Mesenchymal stem cell (in vitro differentiated cells and primary cell): Measurements from ENCODE around the gene CPD.

Experiments
- DNase-seq: peaks from one replicate; pipeline ENCODE4 v3.0.0-alpha.2; 2013
- H2AFZ ChIP-seq: one replicate; pipeline ENCODE4 v1.6.1; 2013; ENCODE audit warnings: low read depth, mild to moderate bottlenecking, control low read depth, inconsistent platforms, low read length, moderate library complexity
- H2AK5ac ChIP-seq: 2 replicates; pipeline ENCODE4 v1.6.1; 2013; ENCODE audit warnings: low read length, moderate library complexity, mild to moderate bottlenecking, inconsistent platforms; ENCODE audit not compliant: severe bottlenecking
- H2BK120ac ChIP-seq: one replicate; pipeline ENCODE4 v1.6.1; 2013; ENCODE audit warnings: low read depth, mild to moderate bottlenecking, inconsistent platforms, low read length, moderate library complexity
- H2BK12ac ChIP-seq, 2 experiments: one replicate each; pipeline ENCODE4 v1.6.1; 2013; ENCODE audit warnings: inconsistent platforms in 2 of 2, low read length in 2 of 2, mild to moderate bottlenecking in 2 of 2, moderate library complexity in 2 of 2, control low read depth in 1 of 2
- H2BK15ac ChIP-seq: one replicate; pipeline ENCODE4 v1.6.1; 2013; ENCODE audit warnings: mild to moderate bottlenecking, low read depth, inconsistent platforms; ENCODE audit not compliant: poor library complexity, severe bottlenecking
- H2BK5ac ChIP-seq: 2 replicates; pipeline ENCODE4 v1.6.1; 2013; ENCODE audit warnings: low read depth, mild to moderate bottlenecking, low read length, control low read depth, inconsistent platforms; ENCODE audit not compliant: poor library complexity, severe bottlenecking
- H3K14ac ChIP-seq, 2 experiments: one replicate each; pipeline ENCODE4 v1.6.1; 2013; ENCODE audit warnings: inconsistent platforms in 2 of 2, low read length in 2 of 2, control low read depth in 1 of 2, mild to moderate bottlenecking in 1 of 2, moderate library complexity in 1 of 2
- H3K18ac ChIP-seq, 2 experiments: one replicate each; pipeline ENCODE4 v1.6.1; 2013; ENCODE audit warnings: inconsistent platforms in 2 of 2, low read length in 2 of 2, control low read depth in 1 of 2, low read depth in 1 of 2, mild to moderate bottlenecking in 1 of 2
- H3K23ac ChIP-seq, 2 experiments: one replicate each; pipeline ENCODE4 v1.6.1; 2013; ENCODE audit warnings: inconsistent platforms in 2 of 2, low read length in 2 of 2, mild to moderate bottlenecking in 2 of 2, moderate library complexity in 2 of 2, control low read depth in 1 of 2
- H3K27ac ChIP-seq: 2 replicates; pipeline ENCODE4 v1.5.1; 2013; ENCODE audit warnings: mild to moderate bottlenecking, moderate library complexity, low read length, control low read depth, inconsistent platforms; ENCODE audit not compliant: poor library complexity, severe bottlenecking
- H3K27me3 ChIP-seq, 2 experiments: 2 replicates each; pipeline versions ENCODE4 v1.6.1 to v1.7.0; 2013; ENCODE audit warnings: low read length in 2 of 2, mild to moderate bottlenecking in 2 of 2, moderate library complexity in 2 of 2, control low read depth in 1 of 2, inconsistent platforms in 1 of 2; ENCODE audit not compliant: control insufficient read depth in 1 of 2, insufficient read depth in 1 of 2
- H3K36me3 ChIP-seq, 2 experiments: 2 replicates each; pipeline versions ENCODE4 v1.6.1 to v1.7.0; 2013; ENCODE audit warnings: low read length in 2 of 2, control low read depth in 1 of 2, inconsistent platforms in 1 of 2, low read depth in 1 of 2, mild to moderate bottlenecking in 1 of 2; ENCODE audit not compliant: insufficient read depth in 2 of 2, control insufficient read depth in 1 of 2
- H3K4ac ChIP-seq, 2 experiments: one replicate each; pipeline ENCODE4 v1.6.1; 2013; ENCODE audit warnings: inconsistent platforms in 2 of 2, low read length in 2 of 2, mild to moderate bottlenecking in 2 of 2, moderate library complexity in 2 of 2, control low read depth in 1 of 2, low read depth in 1 of 2
- H3K4me1 ChIP-seq: 2 replicates; pipeline ENCODE4 v1.6.1; 2013; ENCODE audit warnings: low read depth, low read length, control low read depth; ENCODE audit not compliant: control insufficient read depth, insufficient read depth
- H3K4me2 ChIP-seq: 2 replicates; pipeline ENCODE4 v1.6.1; 2013; ENCODE audit warnings: low read length, mild to moderate bottlenecking, inconsistent platforms; ENCODE audit not compliant: poor library complexity, severe bottlenecking
- H3K4me3 ChIP-seq, 2 experiments: 2 replicates each; pipeline versions ENCODE4 v1.5.1 to v1.7.0; 2013; ENCODE audit warnings: low read length in 2 of 2, mild to moderate bottlenecking in 2 of 2, control low read depth in 1 of 2, low read depth in 1 of 2; ENCODE audit not compliant: insufficient read depth in 1 of 2
- H3K79me1 ChIP-seq: replicated peaks from 2 replicates; pipeline ENCODE4 v1.6.1; 2013; ENCODE audit warnings: mild to moderate bottlenecking, control low read depth, low read length, inconsistent platforms; ENCODE audit not compliant: poor library complexity, severe bottlenecking
- H3K9ac ChIP-seq: 2 replicates; pipeline ENCODE4 v1.7.0; 2013; ENCODE audit warnings: mild to moderate bottlenecking, low read length, moderate library complexity
- H3K9me3 ChIP-seq: 2 replicates; pipeline ENCODE4 v1.7.0; 2013; ENCODE audit warnings: mild to moderate bottlenecking, low read length; ENCODE audit not compliant: control insufficient read depth
- H4K8ac ChIP-seq: one replicate; pipeline ENCODE4 v1.6.1; 2013; ENCODE audit warnings: inconsistent platforms, mild to moderate bottlenecking, low read length, moderate library complexity
- H4K91ac ChIP-seq: one replicate; pipeline ENCODE4 v1.6.1; 2013; ENCODE audit warnings: mild to moderate bottlenecking, low read length, inconsistent platforms
- WGBS: methylation state at CpG from one replicate; pipeline ENCODE4 v1.1.7; 2013; ENCODE audit warnings: mixed read lengths; 5-methylcytosine and 5-hydroxymethylcytosine counted together

The CPD gene

GRCh38 chr17:30421592-30421991, 42.9 kb downstream of the CPD start:
- Histone ChIP-seq H2AK5ac (no peak overlapping the region), H3K4me3 (no peak overlapping the region), H3K36me3 (peaks cover 0 to 48% of the 10 kb centered on the region in 2 experiments), H3K27ac (no peak overlapping the region), H3K23ac (no peak overlapping the region), H4K91ac (no peak overlapping the region), H3K14ac (no peak overlapping the region), H4K8ac (no peak overlapping the region), H3K4me2 (no peak overlapping the region), H3K9me3 (no peaks in the 10 kb centered on the region), H3K18ac (no peak overlapping the region), H3K4me1 (no peaks in the 10 kb centered on the region), H2AFZ (no peak overlapping the region), H2BK5ac (no peak overlapping the region), H2BK120ac (no peak overlapping the region), H3K4ac (no peak overlapping the region), H3K79me1 (peaks cover 10% of the 10 kb centered on the region), H3K27me3 (no peaks in the 10 kb centered on the region), H2BK12ac (no peak overlapping the region), H2BK15ac (no peak overlapping the region), H3K9ac (no peak overlapping the region)
- WGBS, result 100% methylated on average over 3 of the region's 4 CpGs
- DNase-seq, result no peak

GRCh38 chr17:30422171-30422570, 43.4 kb downstream of the CPD start:
- H3K27me3 ChIP-seq, result no peaks in the 10 kb centered on the region
- peaks cover 0 to 49% of the 10 kb centered on the region in 2 experiments for H3K36me3 ChIP-seq
- no peaks in the 10 kb centered on the region for H3K4me1 ChIP-seq
- DNase-seq, result no peak
- H3K4me3 ChIP-seq, result no peak overlapping the region
- no peak overlapping the region for H3K9ac ChIP-seq
- H3K4ac ChIP-seq, result no peak overlapping the region
- H3K4me2 ChIP-seq, result no peak overlapping the region
- no peak overlapping the region for H4K8ac ChIP-seq
- H2BK5ac ChIP-seq, result no peak overlapping the region
- no peak overlapping the region for H2BK12ac ChIP-seq
- no peak overlapping the region for H3K27ac ChIP-seq
- H3K18ac ChIP-seq, result no peak overlapping the region
- H3K9me3 ChIP-seq, result no peaks in the 10 kb centered on the region
- no peak overlapping the region for H3K14ac ChIP-seq
- H2BK15ac ChIP-seq, result no peak overlapping the region
- H2AK5ac ChIP-seq, result no peak overlapping the region
- no peak overlapping the region for H3K23ac ChIP-seq
- H2AFZ ChIP-seq, result no peak overlapping the region
- no peak overlapping the region for H2BK120ac ChIP-seq
- H4K91ac ChIP-seq, result no peak overlapping the region
- peaks cover 10% of the 10 kb centered on the region for H3K79me1 ChIP-seq

GRCh38 chr17:30424471-30424870, 45.7 kb downstream of the CPD start:
- 100% methylated on average over 1 of the region's 2 CpGs for WGBS
- no peak overlapping the region for H2BK120ac ChIP-seq
- no peak overlapping the region for H3K14ac ChIP-seq

GRCh38 chr17:30426292-30426691, 47.6 kb downstream of the CPD start:
- Histone ChIP-seq H3K4me2 (no peak overlapping the region), H3K9ac (no peak overlapping the region), H3K4me3 (no peak overlapping the region), H3K79me1 (peaks cover 6% of the 10 kb centered on the region), H2BK15ac (no peak overlapping the region), H3K4me1 (no peaks in the 10 kb centered on the region), H3K9me3 (no peaks in the 10 kb centered on the region), H2AK5ac (no peak overlapping the region), H3K4ac (no peak overlapping the region), H3K18ac (no peak overlapping the region), H3K27ac (no peak overlapping the region), H3K27me3 (no peaks in the 10 kb centered on the region), H2BK12ac (no peak overlapping the region), H2AFZ (no peak overlapping the region), H4K91ac (no peak overlapping the region), H3K36me3 (peaks cover 0 to 66% of the 10 kb centered on the region in 2 experiments), H3K14ac (no peak overlapping the region), H2BK120ac (no peak overlapping the region), H2BK5ac (no peak overlapping the region), H3K23ac (no peak overlapping the region), H4K8ac (no peak overlapping the region)
- DNase-seq, result no peak
- 98% methylated on average over 2 of the region's 2 CpGs for WGBS

More at GRCh38 chr17:30424471-30424870, 45.7 kb downstream of the CPD start:
- no peak overlapping the region for H4K91ac ChIP-seq
- H2BK12ac ChIP-seq, result no peak overlapping the region
- no peak overlapping the region for H3K27ac ChIP-seq
- no peak overlapping the region for H2BK15ac ChIP-seq
- H3K79me1 ChIP-seq, result peaks cover 6% of the 10 kb centered on the region
- H3K9me3 ChIP-seq, result no peaks in the 10 kb centered on the region
- no peak overlapping the region for H4K8ac ChIP-seq
- peaks cover 0 to 64% of the 10 kb centered on the region in 2 experiments for H3K36me3 ChIP-seq
- no peak overlapping the region for H3K4me3 ChIP-seq
- H2BK5ac ChIP-seq, result no peak overlapping the region
- no peaks in the 10 kb centered on the region for H3K4me1 ChIP-seq
- DNase-seq, result no peak
- H3K4ac ChIP-seq, result no peak overlapping the region
- no peak overlapping the region for H2AK5ac ChIP-seq
- H3K18ac ChIP-seq, result no peak overlapping the region
- H3K4me2 ChIP-seq, result no peak overlapping the region
- no peak overlapping the region for H3K23ac ChIP-seq
- H3K9ac ChIP-seq, result no peak overlapping the region
- H2AFZ ChIP-seq, result no peak overlapping the region
- no peaks in the 10 kb centered on the region for H3K27me3 ChIP-seq
